ENCODE results near the gene CLDN24.

- no peak for TF ChIP-seq CTCF (IDR thresholded peaks at IDR 0.05; ENCODE audit: insufficient read depth, low read length, poor library complexity, severe bottlenecking)
- TF ChIP-seq EZH2phosphoT487 (conservative IDR thresholded peaks at IDR 0.05; ENCODE audit: low read length), result no peak
Observed at GRCh38 chr4:183329244-183329643, 7.0 kb upstream of the CLDN24 start.

All from SU-DHL-6 (cell line).